GM19351 (cell line): ENCODE data around the gene GPANK1.

Experiments used
- ATAC-seq: cut with Tn5 transposase; IDR thresholded peaks from one replicate; pipeline ENCODE4 v1.9.1; 2021; ENCODE audit warnings: mild to moderate bottlenecking, moderate library complexity; ENCODE audit not compliant: unreplicated experiment

The GPANK1 gene

DNA sequence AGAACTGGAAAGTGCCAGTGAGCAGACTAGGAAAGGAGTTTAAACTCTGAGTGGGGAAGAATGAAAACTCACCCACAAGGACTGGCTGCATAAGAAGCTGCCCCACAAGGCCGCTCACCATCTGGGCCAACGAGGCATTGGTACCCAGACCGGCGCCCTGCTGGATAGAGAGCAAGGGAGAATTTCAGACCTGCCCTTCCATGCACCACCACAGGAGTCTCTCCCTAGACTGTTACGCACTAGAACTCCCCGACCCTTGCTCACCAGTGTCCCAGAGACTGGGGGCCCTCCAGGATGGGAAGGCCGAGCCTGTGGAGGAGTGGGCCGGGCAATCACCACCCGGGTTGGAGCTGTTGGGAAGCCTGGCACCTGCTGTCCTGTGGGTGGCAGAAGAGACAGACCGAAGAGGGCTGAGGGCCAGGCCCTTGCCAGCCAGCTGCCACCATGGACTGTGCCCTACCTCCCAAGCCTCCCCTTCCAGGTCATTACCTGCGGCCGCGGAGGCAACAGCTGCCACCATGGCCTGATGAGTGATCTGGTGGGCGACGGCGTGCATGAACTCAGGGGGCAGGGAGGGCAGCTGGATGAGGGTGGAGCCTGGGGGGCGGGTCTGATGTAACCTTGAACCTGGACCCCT, 20.9 kb downstream of the GPANK1 start:
- ATAC-seq: no peak

DNA sequence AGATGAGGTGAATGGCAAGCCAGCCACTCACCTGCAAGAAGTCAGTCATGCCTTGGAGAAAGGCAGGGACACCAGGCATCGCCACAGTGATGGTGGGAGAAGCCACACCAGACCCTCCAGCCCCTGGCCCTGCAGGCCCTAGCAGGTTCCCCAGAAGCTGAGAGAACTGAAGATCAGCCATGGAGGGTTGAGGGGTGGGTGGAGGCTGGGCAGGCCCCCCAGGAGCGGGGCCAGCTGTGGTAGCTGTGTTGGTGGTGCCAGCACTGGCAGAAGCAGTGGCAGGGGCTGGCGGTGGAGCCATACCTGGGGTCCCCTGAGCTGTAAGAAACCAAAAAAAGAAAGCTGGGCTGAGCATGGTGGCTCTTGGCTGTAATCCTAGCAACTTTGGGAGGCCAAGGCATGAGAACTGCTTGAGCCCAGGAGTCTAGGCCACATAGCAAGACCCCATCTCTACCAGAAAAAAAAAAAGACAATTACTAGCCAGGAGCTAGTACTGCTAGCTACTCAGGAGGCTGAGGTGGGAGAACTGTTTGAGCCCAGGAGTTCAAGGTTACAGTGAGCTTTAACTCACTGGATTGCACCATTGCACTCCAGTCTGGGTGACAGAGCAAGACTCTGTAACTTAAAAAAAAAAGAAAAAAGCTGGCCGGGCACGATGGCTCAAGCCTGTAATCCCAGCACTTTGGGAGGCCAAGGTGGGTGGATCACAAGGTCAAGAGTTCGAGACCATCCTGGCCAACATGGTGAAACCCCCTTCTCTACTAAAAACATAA, 21.8 kb downstream of the GPANK1 start:
- ATAC-seq: no peak

DNA sequence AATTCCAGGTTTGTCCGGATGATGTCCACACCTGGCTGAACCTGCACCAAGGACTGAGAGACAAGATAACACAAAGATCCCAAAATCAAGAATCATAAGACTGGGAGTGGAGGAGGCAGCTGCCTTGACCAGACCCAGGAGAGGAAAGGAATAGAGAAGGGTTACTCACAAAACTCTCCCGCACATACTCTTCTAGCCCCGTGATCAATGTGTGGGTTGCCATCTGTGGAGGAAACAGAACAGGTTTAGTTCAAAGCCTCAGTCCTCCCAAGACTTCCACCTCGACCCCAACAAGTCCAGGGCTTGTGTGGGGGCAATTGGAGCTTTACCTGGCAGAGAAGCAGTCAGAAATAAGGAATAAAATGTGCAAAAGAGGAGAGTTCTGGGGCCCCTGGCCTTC, 23.4 kb downstream of the GPANK1 start:
- no peak for ATAC-seq

DNA sequence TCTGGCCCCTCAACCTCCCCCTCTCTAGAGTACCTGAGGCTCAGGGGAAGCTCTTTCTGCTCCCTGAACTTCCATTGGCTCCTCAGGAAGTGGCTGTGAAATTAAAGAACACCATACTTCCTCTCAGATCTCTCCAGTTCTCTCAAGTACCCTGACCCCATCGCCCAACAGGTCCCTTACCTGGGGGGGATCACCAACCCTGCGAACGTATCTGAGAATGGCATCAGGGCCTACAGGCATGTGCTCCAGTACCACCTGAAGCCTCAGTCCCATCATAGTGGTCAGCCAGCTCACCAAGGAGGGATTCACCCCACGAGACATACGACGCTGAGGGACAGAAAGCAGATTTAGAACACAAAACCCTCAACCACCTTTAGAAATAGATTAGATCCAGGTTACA, 24.2 kb downstream of the GPANK1 start:
- ATAC-seq: no peak

DNA sequence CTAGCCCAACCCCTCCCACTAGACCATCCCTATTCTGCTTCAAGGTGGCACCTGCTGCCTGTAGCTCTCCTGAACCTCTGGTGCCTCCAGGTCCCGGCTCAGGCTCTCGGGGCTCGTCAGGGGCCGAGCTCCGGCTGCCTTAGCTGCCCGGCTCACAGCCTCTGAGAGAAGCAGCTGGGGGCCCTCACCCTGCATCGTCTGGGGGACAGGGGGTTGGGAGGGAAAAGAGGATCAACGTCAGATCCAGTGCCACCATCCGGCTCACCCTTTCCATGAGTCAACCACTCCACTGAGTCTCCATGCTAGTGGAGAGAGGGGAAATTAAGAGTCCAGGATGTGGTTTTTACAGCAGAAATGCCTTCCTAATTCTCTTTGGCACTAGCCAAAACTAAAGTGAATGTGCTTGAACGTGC, 25.3 kb downstream of the GPANK1 start:
- no peak for ATAC-seq

DNA sequence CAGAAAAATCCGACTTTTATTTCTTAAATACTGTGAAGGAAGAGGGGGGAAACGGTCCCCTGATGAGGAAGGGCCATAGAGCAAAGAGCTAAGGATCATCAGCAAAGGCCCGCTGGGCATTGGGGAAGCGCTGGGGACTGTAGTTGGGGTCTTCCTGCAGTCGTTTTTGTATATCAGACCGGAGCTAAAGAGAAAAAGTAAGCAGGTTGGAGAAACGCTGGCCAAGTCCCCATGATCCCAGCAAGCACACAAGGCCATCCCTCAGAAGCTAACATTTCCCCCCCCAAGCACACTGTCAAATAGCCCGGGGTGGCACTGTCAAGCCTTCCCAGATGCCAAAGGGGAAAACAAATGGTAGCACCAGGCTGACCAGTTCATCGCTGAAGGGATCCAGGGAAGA, 25.8 kb downstream of the GPANK1 start:
- ATAC-seq: no peak

DNA sequence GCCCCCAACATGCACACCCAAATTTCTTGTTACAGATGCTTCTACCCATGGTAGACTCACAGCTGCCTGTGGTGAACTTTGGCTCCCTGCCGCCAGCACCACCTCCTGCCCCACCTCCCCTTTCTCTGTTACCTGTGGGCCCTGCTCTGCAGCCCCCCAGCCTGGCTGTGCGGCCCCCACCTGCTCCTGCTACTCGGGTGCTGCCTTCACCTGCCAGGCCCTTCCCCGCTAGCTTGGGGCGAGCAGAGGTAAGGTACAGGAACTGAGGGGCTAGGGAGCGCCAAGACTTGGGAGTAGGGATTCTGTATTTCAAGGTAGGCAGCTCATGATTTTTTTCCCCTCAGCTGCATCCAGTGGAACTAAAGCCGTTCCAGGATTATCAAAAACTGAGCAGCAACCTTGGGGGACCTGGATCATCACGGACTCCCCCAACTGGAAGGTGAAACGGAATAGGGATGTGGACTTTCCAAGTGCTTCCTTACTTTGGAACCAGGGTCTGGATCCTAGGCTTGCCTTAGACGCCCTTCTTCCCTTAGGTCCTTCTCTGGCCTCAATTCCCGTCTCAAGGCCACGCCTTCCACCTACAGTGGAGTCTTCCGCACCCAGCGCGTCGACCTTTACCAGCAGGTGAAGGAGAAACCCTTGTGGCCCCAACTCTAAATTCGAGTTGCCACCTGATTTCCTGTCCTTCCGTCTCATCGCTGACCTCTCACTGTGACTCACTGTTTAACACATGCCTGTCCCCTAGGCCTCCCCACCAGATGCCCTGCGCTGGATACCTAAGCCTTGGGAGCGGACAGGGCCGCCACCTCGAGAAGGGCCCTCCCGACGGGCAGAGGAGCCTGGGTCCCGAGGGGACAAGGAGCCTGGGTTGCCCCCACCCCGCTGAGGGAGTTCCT, 27.9 kb downstream of the GPANK1 start:
- no peak for ATAC-seq

DNA sequence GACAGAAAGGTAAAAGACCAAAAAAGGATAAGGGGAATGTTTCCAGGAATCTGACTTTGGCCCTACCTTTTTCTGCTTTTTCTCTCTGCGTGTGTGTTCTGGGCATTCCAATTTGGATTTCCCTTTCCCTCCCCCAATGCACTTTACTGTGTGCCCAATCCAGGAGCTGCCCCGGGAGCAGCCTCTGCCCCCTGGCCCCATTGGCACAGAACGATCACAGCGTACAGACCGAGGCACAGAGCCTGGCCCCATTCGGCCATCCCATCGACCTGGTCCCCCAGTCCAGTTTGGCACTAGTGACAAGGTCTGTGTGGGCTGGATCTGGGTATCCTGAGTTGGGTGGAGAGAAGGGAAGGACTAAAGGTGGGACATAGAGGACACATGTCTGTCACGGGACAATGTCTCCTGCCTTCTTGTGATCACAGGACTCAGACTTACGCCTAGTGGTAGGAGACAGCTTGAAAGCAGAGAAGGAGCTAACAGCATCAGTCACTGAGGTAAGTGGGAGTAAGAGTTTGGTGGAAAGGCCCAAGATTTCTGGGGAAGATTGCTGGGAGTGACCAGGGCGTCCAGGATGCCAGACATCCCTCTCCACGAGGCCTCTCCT, 29.7 kb downstream of the GPANK1 start:
- no peak for ATAC-seq

DNA sequence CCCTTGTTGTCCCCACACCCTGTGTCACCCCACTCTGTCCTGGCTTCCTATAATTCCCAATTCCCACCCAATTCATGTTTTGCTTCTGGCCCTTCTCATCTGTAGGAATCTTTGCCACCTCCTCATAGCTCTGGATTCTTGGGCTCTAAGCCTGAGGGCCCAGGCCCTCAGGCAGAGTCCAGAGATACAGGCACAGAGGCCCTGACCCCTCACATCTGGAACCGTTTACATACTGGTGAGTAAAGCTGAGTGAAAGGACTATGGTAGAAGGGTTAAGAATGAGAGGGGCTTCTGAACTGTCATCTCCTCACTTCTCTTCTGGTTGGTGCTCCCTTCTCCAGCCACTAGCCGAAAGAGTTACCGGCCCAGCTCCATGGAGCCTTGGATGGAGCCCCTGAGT, 30.7 kb downstream of the GPANK1 start:
- ATAC-seq: no peak

DNA sequence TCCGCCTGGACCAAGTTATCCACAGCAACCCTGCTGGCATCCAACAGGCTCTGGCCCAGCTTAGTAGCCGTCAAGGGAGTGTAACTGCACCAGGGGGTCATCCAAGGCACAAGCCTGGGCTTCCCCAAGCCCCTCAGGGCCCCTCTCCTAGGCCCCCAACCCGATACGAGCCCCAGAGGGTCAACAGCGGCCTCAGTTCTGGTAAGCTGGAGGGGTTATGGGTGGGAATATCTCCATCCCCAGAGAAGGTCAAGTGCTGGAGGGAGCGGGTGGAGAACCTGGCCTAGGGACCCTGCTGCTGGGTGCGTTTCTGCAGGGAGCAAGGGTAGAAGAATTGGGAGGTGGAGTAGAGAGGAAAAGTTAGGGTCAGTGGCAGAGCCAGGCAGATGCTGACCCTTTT, 31.4 kb downstream of the GPANK1 start:
- ATAC-seq: no peak

DNA sequence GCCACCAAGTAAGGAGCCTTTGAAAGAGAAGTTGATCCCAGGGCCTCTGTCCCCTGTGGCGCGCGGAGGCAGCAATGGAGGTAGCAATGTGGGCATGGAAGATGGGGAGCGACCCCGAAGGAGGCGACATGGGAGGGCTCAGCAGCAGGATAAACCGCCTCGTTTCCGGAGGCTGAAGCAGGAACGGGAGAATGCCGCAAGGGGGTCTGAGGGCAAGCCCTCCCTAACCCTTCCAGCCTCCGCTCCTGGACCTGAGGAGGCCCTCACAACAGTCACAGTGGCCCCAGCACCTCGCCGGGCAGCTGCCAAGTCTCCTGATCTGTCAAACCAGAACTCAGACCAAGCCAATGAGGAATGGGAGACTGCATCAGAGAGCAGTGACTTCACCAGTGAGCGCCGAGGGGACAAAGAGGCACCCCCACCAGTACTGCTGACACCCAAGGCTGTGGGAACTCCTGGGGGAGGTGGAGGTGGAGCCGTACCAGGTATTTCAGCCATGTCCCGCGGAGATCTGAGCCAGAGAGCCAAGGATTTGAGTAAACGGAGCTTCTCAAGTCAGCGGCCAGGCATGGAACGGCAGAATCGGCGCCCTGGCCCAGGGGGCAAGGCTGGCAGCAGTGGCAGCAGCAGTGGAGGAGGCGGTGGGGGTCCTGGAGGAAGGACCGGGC, 32.4 kb downstream of the GPANK1 start:
- ATAC-seq: no peak

DNA sequence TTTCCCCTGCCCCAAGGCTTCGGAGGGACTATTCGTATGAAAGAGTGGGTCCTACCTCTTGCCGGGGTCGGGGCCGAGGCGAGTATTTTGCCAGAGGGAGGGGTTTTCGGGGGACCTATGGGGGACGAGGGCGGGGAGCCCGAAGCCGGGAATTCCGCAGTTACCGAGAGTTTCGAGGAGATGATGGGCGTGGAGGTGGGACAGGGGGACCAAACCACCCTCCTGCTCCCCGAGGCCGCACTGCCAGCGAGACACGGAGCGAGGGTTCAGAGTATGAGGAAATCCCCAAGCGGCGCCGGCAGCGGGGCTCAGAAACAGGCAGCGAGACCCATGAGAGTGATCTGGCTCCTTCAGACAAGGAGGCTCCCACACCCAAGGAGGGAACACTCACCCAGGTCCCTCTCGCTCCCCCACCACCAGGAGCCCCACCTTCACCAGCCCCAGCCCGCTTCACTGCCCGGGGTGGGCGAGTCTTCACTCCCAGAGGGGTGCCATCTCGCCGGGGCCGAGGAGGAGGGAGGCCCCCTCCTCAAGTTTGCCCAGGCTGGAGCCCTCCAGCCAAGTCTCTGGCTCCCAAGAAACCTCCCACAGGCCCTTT, 33.0 kb downstream of the GPANK1 start:
- ATAC-seq: no peak

DNA sequence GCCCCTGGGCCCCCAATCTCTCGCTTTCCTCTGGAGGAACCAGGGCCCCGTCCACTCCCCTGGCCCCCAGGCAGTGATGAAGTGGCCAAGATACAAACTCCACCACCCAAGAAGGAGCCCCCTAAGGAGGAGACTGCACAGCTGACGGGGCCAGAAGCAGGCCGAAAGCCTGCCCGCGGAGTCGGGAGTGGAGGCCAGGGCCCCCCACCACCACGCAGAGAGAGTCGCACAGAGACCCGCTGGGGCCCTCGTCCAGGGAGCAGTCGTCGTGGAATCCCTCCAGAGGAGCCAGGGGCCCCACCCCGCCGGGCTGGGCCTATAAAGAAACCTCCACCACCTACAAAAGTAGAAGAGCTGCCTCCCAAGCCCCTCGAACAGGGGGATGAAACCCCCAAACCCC, 33.6 kb downstream of the GPANK1 start:
- ATAC-seq: no peak

DNA sequence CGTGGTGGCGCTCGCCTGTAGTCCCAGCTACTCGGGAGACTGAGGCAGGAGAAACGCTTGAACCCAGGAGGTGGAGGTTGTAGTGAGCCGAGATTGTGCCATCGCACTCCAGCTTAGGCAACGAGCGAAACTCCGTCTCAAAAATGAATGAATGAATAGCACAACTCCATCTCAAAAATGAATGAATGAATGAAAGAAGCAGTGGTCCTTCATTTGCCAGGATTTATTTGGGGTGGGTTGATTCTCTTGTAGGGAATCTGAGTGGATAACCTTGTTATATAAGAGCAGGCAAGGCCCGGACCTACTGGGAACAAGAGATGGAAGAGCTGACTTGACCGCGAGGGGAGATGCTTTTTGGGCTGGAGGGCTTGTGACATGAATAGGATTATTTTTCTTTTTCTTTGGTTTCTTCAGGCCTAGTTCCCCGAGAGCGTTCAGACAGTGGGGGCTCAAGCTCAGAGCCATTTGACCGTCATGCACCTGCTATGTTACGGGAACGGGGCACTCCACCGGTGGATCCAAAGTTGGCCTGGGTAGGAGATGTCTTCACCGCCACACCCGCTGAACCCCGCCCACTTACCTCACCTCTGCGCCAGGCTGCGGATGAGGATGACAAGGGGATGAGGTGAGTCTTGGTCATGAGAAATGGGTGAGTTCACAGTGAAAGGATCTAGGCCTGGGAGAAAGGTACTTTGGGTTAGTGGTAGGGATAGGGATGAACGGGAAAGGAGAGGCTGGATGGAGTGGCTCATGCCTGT, 34.4 kb downstream of the GPANK1 start:
- ATAC-seq: no peak

DNA sequence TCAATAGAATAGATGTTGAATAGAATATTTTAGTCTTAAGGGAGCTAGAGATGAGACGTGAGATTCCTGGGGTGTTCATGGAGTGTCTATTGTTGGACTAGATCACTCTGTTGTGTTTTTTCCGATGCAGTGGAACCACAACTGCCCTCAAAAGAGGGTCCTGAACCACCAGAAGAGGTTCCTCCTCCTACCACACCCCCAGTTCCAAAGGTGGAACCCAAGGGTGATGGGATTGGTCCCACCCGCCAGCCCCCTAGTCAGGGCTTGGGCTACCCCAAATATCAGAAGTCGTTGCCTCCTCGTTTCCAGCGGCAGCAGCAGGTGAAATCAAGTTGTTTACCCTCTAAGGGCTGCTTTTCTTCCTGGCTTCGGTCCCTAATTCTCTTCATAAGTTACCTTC, 35.8 kb downstream of the GPANK1 start:
- no peak for ATAC-seq

DNA sequence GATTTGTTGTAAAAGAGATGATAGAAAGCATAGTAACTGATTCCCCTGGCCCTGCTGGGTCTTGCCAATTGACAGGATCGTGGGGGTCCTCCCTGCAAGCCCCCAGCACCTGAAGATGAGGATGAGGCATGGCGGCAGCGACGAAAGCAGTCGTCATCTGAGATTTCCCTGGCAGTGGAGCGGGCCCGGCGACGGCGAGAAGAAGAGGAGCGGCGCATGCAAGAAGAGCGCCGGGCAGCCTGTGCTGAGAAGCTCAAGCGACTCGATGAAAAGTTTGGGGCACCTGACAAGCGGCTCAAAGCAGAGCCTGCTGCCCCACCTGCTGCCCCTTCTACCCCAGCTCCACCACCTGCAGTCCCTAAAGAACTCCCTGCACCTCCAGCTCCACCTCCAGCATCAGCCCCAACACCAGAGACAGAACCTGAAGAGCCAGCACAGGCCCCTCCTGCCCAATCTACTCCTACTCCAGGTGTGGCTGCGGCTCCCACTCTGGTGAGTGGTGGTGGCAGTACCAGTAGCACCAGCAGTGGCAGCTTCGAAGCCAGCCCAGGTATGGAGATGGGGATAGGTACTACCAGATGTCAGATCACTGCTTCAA, 37.0 kb downstream of the GPANK1 start:
- no peak for ATAC-seq

DNA sequence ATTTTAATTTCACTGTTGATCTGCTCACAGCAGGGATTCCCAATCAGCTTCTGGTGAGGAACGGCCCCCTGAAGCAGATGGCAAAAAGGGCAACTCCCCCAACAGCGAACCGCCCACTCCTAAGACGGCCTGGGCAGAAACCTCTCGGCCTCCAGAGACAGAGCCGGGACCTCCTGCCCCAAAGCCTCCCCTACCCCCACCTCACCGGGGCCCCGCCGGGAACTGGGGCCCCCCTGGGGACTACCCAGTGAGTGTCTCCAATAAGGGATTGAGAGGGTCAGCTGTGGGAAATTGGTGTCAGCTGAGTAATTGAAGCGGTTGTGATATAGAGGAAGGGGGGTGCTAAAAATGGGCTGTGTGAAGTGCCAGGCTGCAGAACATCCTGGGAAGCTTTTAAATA, 37.8 kb downstream of the GPANK1 start:
- ATAC-seq: no peak

DNA sequence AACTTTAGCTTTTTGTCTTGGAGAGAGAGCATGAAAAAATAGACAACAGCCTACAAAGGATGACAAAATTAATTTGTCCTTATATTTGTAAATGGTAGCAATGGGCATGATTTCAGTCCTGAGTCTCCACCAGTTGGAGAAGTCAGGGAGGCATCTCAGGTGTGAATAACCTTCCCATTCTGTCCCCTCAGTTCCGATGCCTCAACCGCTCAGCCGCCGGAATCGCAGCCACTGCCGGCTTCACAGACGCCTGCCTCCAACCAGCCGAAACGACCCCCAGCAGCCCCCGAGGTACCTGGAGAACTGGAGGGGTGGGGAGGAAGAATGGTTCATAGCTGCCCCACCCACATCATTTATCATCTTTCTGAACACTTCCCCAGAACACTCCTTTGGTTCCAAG, 40.7 kb downstream of the GPANK1 start:
- no peak for ATAC-seq

DNA sequence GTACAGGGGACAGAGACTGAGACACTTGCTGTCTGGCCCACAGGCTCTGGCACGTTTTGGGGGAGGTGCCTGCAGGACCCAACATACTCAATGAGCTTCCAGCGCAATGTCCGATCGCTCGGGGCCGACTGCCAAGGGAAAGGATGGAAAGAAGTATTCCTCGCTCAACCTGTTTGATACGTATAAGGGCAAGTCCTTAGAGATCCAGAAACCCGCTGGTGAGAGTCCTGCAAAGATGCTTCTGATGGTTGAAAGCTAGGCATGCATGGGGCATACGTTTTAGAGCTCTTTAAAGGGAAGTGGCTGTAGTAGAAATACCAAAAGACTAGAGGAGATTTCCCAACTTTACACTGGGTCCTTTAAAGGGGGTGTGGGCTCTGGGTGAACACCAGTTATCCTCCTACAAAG, 42.1 kb downstream of the GPANK1 start:
- ATAC-seq: no peak
